Measurements from ENCODE around the gene RNASE11.

Gene RNASE11

GRCh38 chr14:20546877-20547276, 40.9 kb downstream of the RNASE11 start:
- no peak overlapping the region for H3K4me3 ChIP-seq (ENCODE audit: low read depth, low read length)

GRCh38 chr14:20539906-20540305, 47.9 kb downstream of the RNASE11 start:
- H3K4me3 ChIP-seq (ENCODE audit: low read depth, low read length): no peak overlapping the region

Measured in iPS-11a (cell line).